CD4-positive, alpha-beta T cell treated with Interleukin-1 beta for 1 hour (primary cell): ENCODE results near the gene ENDOV.
A peak's percentile ranks its signal among the peaks of the same experiment; 100 is the strongest.

Experiments used
- DNase-seq, 2 donors: peaks; one replicate each; pipeline ENCODE4 v3.0.0-alpha.2; 2020 to 2022

The ENDOV gene

DNA sequence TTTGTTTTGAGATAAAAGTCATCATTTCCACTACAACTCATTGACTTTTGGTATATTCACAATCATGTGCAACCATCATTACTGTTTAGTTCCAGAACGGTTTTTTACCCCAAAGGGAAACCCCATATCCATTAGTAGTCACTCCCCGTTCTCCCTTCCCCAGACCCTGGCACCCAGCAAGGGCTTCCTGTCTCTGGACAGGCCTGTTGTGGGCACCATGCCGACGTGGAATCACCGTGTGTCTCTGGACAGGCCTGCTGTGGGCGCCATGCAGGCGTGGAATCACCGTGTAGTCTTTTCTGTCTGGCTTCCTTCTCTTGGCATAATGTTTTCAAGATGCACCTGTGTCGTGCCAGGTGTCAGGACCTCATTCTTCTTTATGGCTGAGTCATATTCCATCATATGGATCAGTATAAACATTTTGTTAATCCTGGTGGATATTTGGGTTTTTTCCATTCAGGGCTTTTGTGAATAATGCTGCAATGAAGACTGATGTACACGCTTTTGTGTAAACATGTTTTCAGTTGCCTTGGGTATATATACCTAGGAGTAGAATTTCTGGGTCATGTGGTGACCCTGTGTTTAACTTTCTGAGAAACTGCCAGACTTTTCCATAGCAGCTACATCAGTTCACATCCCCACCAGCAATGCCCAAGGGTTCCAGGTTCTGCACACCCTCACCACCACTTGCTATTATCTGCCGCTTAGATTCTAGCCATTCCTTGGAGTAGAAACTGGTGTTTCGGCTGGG, 19.1 kb downstream of the ENDOV start:
- no peak for DNase-seq

DNA sequence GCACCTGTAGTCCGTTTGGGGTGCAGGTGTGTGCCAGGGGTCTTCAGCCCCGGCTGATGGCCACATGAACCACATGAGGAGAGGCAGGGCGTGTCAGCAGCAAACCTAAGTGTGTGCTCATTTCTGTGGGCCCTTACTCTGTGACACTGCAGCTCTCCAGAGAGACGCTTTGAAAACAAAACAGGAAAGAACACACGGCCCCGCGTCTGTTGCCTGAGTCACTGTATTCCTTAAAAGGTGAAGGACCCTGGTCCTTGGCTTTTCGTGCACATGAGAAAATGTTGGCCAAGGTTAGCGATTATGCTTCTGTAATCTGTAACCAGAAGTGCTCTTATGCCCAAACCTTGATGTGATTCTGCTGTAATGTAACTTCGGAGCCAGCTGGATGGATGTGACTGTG, 22.6 kb downstream of the ENDOV start:
- no peak for DNase-seq

DNA sequence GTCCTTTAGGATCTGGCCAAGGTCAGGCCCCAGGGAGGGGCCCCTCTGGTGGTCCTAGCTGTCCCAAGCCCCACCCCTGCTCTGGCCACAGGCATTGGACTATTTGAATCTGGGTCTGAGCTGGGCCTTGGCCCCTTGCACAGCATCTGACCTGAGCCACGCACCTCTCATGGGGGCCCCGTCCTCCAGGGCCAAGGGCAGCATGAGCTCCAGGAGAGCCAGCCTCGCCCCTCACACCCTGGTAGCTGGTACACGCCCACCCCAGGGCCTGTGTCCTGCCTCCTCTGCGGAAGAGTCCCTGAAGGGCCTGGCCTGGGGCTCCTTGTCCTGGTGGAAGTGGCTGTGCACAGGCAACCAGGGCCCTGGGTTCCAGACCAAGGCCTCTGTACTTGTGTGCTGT, 23.8 kb downstream of the ENDOV start:
- DNase-seq = no peak

DNA sequence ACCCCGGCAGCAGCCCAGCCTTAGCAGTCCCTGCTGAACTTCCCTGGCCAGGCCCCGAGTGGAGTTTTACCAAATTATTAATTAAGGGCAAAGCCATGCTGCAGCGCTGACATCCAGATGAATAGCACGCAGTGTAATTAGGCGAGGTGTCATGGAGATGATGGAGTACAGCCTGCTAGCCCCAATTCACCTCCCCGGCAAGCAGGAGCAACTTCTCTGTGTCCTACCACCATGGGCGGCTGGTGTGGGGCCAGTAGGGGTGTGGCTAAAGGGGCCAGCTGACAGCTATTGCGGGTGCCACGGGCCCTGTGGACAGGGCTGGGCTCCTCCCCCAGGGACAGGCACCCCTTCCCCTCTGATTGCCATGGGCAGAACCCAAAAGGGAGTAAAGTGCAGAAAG, 24.5 kb downstream of the ENDOV start:
- DNase-seq = no peak

DNA sequence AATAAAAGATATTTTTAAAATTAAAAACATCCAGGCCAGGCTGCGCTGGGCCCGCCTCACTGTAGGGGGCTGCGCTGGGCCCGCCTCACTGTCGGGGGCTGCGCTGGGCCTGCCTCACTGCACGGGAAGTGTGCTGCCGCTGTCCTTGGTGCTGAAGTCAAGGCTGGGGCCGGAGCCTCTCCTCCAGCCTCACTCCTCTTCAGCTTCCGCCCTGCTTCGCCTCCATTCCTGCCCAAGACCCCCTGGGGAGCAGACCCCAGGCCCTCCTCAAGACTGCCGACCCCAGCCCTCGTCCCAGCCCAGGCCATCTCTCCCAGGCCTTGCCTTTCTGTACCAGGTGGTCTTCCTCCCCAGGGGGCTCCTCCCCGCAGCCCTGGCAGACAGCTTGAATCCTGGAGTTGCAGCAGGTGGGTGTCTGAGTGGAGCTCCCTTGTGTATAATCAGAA, 26.2 kb downstream of the ENDOV start:
- DNase-seq = peak; percentile 10 to 30

DNA sequence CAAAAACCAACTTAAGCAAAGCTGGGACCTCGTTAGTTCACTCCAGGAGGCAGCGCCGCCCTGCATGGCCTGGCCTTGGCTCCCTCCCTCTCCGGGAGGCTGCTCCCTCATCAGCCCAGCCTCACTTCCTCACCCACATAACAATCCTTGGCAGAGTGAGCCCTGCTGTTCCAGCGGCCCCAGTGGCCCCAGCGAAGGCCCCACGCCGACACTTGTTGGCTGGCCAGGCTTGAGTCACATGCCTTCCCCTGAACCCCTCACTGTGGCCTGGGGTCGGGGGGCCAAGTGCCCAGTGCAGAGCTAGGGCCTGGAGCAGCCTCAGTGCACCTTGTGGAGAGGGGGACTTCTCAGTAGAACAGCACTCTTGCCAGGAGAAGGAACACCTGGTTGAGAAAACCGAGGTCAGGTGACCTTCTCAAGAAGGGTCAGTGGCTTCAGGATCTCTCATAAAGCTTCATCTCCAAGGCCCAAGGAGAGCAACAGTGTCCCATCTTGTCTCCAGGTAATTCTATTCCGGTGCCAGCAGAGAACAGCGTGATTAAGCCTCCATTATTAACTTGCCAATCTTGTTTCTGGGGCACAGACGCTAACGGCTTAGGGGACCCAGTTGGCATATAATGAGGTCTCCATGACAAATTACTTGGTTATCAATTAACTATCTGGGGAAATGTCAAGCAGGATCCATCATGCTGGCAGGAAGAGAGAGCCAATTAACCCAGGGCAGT, 26.8 kb downstream of the ENDOV start:
- DNase-seq = no peak

DNA sequence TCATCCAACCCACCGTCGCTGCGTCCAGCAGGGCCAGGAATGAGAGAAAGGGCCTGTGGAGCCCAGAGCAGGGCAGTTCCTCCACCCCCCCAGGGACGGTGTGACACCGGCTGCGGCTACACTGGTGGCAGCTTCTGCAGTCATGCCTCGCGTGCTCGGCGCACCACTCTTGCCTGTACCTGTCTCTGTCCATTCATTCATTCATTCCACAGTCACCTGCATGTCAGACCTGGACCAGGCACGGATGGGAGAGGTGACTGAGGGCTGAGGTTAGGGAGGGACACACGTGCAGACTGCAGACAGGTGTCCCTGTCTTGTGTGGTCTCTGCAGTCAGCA, 27.3 kb downstream of the ENDOV start:
- DNase-seq = no peak

DNA sequence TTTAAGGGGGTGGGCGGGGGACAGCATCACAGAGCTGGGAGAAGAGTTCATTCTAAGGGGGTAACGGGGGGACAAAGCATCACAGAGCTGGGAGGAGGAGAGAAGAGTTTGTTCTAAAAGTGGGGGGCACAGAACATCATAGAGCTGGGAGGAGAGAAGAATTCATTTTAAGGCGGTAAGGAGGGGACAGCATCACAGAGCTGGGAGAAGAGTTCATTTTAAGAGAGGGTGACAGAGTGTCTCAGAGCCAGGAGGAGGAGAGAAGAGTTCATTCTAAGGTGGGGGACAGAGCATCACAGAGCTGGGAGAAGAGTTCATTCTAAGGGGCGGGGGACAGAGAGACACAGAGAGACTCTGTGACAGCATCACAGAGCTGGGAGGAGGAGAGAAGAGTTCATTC, 27.8 kb downstream of the ENDOV start:
- DNase-seq = no peak

DNA sequence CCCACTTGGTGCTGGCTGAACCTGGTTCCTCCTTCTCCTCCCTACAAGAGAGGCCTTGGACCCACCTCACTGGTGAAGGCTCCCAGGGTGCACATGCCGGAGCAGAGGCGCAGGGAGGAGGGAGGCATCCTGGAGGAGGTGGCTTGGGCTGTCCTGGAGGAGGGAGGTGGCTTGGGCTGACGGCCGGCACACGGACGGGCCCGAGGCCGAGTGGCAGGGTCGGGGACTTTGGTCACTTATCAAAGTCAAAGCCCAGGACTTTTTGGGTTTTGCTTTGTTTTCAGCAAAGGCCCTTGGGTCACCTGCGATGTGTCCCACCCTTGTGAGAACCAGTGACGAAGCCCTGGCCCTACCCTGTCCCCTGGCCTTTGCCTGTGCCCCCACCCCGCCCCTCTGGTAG, 28.5 kb downstream of the ENDOV start:
- DNase-seq = no peak

DNA sequence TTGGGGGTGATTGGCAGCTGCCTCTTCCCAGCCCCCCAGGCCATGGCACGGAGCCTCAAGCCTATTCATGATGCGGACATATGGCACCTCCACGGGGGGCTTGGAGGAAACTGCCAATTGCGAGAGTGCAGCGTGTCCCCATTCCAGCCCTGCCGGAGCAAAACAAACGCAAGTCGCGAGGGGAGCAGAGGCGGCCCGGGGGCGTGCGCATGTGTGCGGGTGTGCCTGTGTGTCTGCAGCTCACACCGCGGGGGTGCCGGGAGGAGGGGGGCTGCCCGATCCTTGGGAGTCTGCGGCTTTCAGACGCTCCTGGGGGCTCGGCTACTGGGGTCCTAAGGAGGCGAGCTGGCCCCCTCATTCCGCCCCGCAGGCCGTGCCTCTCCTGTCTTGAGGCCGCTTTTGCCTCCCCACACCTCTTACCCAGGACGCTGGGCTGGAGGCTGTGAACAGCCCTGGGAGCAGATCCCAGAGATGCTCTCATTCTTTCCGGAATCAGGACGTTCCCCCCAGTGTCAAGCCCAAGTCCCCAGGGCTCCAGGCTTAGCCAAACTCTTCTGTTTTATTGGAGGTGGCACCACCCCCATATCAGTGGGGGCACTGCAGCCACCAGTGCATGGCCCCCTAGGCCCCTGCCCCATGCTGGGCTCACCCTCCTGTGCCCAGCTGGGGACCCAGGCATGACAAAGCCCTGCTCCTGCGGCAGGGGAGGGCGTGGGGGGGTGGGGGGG, 29.1 kb downstream of the ENDOV start:
- no peak for DNase-seq

DNA sequence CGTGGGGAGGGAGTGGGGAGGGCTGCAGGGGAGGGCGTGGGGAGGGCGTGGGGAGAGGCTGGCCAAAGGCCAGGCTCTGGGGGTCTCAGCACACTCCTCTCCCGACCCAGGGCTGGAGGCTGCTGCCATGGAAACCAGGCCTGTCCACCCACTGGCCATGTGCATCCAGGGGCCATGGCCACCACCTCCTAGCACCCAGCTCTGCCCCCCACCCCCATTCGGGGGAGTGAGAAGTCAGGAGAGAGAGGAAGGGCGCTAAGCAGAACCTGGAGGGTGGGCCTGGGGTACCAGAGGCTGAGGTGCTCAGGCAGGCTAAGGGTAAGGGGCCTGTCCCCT, 29.6 kb downstream of the ENDOV start:
- DNase-seq = no peak

DNA sequence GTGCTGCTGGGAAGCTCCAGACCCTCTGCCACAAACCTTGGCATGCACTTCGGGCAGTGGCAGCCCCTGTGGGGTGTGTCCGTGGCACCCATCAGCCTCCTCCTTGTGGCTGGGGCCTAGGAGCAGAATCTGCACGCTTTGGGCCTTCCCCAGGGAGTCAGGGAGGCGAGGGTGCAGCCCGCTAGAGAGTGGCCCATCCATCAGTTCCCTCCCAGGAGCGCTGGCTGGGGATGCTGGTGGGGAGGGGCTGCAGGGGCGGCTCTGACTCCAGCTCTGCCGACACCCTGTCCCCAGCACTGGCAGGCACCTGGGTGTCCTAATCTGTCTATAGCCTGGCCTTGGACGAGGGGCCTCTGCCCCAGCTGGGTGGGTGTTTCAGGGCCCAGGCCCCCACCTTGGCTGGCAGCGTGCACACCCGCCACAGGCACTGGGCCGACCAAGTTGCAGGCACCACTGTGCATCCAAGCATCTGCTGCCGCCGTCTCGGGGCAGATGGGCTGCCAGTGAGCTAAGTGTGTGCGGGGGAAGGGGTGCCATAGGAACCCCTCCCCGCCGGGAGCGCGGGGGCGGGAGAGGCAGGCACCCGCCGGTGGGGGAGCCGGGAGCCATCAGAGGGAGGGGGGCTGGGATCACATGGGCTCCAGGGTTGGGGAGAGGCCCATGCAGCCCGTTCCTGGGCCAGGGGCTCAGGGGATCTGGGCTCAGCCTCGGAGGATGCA, 30.2 kb downstream of the ENDOV start:
- no peak for DNase-seq

DNA sequence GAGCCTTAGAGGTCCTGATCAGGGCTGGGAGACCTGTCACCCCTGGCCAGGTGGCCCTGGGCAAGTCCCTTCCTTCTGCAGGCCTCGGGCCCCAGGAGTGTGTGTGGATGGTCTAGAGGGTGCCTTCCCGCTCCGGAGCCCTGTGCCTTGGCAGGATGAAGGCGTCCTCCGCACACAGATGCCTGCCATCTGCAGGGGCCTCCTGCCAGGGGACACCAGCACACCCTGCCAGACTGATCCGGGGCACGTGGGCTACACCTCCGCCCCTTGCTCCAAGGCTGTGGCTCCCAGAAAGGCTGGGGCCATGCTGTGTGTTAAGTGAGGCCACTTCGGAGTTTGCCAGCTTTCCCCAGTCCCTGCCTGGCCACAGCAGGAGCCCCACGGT, 30.8 kb downstream of the ENDOV start:
- DNase-seq = no peak

DNA sequence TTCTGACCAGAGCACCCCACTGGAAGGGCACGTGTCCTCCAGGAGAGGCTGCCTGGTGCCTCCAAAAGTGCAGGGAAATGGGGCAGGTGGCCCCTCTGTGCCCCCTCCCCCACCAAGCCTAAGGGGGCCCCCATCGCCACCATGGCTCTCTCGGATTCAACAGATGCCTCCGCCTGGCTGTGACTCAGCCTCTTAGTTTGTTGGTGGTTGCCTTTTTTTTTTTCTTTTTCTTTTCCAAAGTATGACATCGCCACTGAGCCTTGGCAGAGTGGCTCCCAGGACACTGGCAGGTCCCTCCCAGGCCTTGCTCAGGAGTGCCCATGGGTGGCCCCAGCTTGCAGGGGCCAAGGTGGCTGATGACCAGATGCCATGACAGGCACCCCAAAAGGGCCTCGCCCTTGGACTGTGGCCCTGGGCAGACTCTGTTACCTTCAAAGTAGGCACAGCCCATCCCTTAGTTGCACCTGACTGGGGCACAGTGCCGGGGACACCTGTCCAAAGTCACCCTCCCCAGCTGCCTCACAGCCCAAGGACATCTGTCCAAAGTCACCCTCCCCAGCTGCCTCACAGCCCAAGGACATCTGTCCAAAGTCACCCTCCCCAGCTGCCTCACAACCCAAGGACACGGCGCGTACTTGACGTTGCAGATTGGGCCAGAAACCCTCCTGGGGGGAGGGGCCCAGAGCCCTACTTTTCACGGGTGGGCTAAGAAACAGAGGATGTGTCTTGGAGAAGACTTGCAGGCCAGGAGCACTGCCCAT, 31.9 kb downstream of the ENDOV start:
- no peak for DNase-seq

DNA sequence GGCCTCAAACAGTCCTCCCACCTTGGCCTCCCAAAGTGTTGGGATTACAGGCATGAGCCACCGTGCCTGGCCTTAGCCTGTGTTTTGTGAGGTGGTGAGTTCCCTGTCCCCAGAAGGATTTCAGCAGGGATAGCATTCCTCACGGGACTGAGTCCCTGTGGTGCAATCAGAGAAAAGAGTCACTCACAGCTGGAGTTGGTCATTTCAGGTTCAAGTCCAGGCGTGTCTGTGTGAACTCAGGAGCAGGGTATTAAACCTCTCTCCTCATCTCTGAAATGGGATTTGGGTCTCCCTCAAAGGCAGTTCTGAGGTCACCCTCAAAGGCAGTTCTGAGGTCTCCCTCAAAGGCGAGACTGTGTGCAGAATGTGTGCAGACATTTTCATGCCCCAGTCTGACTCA, 32.8 kb downstream of the ENDOV start:
- DNase-seq = no peak

DNA sequence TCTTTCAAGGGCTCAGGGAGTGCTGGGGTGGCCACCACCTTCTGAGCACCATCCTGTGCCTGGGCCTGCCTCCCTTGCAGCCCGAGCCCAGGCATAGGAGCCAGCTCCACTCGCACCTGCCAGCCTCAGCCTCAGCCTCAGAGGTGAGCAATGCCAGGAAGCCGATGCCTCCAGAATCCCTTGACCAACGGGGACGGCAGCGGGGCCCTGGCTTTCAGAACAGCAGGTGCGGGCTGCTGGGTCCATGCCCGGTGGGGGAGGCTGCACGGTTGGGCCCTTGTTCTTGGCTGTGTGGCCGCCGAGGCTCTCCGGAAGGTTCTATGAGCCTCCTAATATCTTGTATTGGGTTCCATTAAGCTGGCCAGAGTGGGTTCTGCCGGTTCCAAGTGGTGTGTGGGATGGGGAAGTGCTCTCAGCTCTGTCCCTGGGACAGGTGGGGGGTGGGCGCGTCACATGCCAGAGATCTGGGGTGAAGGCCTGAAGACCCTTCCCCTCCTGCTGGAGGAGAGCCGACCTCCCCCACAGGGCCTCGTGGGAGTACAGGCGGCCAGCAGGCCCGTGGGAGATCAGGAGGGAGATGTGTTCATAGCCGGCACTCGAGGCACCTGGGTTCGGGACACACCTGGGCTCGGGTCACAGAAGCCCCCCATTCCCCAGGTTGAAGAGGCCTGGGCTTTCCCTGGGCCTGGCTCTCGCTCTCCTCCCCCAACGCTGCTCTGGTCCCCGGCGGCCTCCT, 34.4 kb downstream of the ENDOV start:
- no peak for DNase-seq

DNA sequence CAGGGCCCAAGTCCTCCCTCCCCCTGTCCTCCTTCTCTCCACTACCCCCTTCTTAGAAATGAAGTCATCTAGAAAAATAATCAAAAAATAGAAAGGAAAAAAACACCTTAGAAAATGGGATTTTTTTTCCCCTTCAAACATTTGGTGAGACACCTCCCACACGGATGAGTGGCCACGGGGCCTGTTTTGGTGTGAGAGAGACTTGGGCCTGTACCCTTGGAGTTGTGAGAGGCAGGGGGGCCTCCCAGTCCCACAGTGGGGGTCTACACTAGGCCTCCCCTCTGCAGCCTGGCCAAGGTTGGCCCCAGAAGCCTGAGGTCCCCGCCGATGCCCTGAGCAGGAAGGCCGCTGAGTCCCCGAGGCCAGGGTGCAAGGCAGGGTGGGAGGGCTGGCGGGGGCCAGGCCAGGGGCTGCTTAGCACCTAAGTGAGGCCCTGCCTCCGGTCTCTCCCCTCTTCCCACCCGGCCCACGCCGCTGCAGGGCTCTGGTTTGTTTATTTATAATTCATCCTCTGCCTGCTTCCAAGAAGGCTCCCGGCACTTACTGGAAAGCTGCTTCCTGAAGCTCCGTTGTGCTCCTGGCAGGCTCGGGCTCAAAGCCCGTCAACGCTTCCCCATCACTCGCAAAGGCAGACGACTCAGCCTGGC, 35.1 kb downstream of the ENDOV start:
- no peak for DNase-seq

DNA sequence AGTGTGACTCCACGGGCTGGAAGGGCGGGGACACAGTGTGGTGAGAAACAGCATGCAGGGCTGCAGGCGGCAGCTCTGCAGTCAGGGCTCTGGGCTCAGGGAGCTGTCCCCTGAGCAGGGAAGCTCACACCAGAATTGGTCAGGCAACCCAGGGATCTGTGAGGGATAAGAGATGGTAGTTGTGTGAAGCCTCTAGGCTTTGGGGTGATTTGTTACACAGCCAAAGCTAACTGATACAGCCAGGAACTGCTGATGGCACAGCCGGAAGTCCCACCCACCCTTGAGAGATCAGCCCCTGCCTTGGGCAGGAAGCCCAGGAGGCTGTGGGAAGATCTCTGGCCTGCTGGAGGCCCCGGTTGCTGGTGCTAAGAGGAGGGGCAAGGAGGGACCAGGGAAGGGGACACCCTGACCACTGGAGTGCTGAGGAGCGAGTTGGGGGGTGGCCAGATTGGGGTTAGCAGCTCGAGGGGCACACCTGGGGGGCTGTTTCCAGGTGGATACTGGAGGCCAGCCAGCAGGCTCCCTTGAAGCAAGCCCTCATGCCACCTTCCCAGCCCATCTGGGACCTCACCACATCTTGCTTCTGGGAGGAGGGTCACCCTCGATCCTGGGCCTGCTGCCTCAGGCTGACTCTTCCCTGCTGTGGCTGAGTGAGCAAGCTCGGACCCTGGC, 36.3 kb downstream of the ENDOV start:
- DNase-seq = no peak

DNA sequence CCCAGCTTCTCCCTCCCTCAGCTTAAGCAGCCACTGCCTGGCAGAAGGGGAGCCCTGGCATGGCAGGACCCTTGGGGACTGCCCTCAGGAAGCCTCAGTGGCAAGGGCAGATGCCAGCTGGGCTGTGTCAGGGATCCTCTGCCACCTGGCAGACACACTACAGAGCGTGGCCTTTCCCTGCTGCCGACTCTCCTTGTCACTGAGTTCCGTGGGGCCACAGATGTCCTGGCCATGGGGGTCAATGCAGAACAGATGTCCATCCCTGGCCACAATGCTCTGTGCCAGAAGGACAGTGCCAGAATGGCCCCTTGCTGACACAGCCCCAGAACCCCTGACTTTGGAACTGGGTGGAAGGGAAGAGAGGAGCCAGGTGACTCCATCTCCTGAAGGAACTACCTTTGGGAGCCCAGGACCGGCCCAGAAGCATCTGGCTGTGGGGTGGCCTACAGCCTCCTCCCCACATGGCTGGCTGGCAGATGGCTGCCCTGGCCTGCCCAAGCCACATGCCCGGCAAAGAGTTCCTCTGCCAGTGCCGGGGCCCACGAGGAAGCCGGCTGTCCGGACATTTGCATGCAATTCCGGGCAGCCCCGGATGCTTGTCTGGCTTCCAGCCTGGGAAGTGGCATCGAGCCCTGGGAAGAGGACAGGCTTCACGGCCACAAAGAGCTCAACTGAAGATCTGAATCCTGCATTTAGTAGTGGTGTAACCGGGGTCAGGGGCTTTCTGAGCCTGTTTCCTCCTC, 37.4 kb downstream of the ENDOV start:
- DNase-seq = no peak
